HepG2 (cell line): Measurements from ENCODE around the gene TMEM231. TPM values are rescaled to one million over a fixed set of nuclear protein-coding genes. Genes with fewer than 3 reads are reported as not detected.

ENCODE experiments used
- ATAC-seq: fragments of 200-7000 bp; cut with Tn5 transposase; 3 replicates; pipeline ENCODE4 v1.9.1; 2020; ENCODE audit warnings: mild to moderate bottlenecking, moderate library complexity
- BruUV-seq: library from RNA; stranded (reverse); fragments of 400-500 nt; replicated peaks from 2 replicates; lab custom pipeline; 2021; lab: Mats Ljungman, UMichigan
- CTCF ChIA-PET: fragments of 300-600 bp; formaldehyde crosslinking; extraction: SDS; loops from one replicate; lab custom pipeline; 2021; ENCODE audit warnings: low total read pairs, inconsistent platforms, low intra/inter-chr PET ratio; lab: Yijun Ruan, JAX
- POLR2A ChIA-PET: fragments of 350-600 bp; sonication (Branson Sonifier 250); formaldehyde crosslinking; loops from one replicate; lab custom pipeline; 2020; ENCODE audit warnings: antibody characterized with exemption, inconsistent platforms; lab: Yijun Ruan, JAX
- DNase-seq: peaks from one replicate; pipeline ENCODE4 v3.0.0-alpha.2; 2015; ENCODE audit warnings: low spot score
- FAIRE-seq: peaks from 3 replicates; lab custom pipeline; 2011; peaks lifted over from hg19 to GRCh38; lab: Jason Lieb, UNC
- H2AFZ ChIP-seq: one replicate; pipeline ENCODE4 v1.6.1; 2011; ENCODE audit warnings: low read length, inconsistent platforms
- H3K27ac ChIP-seq: fragments of 300-600 bp; 3 replicates; pipeline ENCODE4 v1.8.0; 2011; ENCODE audit warnings: mixed run types, mild to moderate bottlenecking, mixed read lengths, low read length, inconsistent platforms; ENCODE audit not compliant: insufficient read depth; ENCODE audit errors: extremely low read length
- H3K27me3 ChIP-seq, 2 experiments: fragments of 200-600 bp in 1 of 2; 2 replicates in 1 of 2; 3 replicates in 1 of 2; pipeline versions ENCODE4 v1.6.0 to v1.8.0; 2011; ENCODE audit warnings: low read length in 2 of 2, mild to moderate bottlenecking in 2 of 2, moderate library complexity in 2 of 2, inconsistent platforms in 1 of 2; ENCODE audit not compliant: insufficient read depth in 2 of 2, control insufficient read depth in 1 of 2
- H3K36me3 ChIP-seq, 2 experiments: fragments of 200-600 bp in 1 of 2; replicated peaks in 1 of 2; 2 replicates in 1 of 2; 3 replicates in 1 of 2; pipeline versions ENCODE4 v1.5.1 to v1.8.0; 2011; ENCODE audit warnings: low read length in 2 of 2, inconsistent platforms in 1 of 2; ENCODE audit not compliant: insufficient read depth in 2 of 2, control insufficient read depth in 1 of 2
- H3K4me1 ChIP-seq: 2 replicates; pipeline ENCODE4 v1.5.1; 2012; ENCODE audit warnings: low read length, inconsistent platforms; ENCODE audit not compliant: insufficient read depth
- H3K4me2 ChIP-seq: 2 replicates; pipeline ENCODE4 v1.6.0; 2011; ENCODE audit warnings: low read depth, low read length, inconsistent platforms
- H3K4me3 ChIP-seq, 3 experiments: fragments of 200-600 bp in 1 of 3; sonication (generic), shearing (Covaris generic) in 1 of 3; replicated peaks in 1 of 3; 2 replicates each; pipeline ENCODE4 v1.5.1; 2011 to 2016; ENCODE audit warnings: low read length in 3 of 3, inconsistent platforms in 2 of 3, low read depth in 2 of 3, mild to moderate bottlenecking in 2 of 3, control low read depth in 1 of 3, mixed read lengths in 1 of 3; ENCODE audit not compliant: insufficient read depth in 1 of 3
- H3K79me2 ChIP-seq: one replicate; pipeline ENCODE4 v1.6.1; 2011; ENCODE audit warnings: low read length, inconsistent platforms; ENCODE audit not compliant: insufficient read depth
- H3K9ac ChIP-seq: 2 replicates; pipeline ENCODE4 v1.6.0; 2011; ENCODE audit warnings: mild to moderate bottlenecking, low read depth, low read length, inconsistent platforms; ENCODE audit not compliant: insufficient read depth
- H3K9me3 ChIP-seq: 2 replicates; pipeline ENCODE4 v1.5.1; 2012; ENCODE audit warnings: mild to moderate bottlenecking, low read length
- H4K20me1 ChIP-seq: 2 replicates; pipeline ENCODE4 v1.6.0; 2011; ENCODE audit warnings: inconsistent platforms, mild to moderate bottlenecking, low read length, moderate library complexity; ENCODE audit not compliant: insufficient read depth
- CEBPB ChIP-seq: IDR thresholded peaks from 2 replicates; pipeline ENCODE4 v1.6.1; 2011; ENCODE audit warnings: low read depth, low read length, improper control_type of control experiment, borderline replicate concordance
- GATAD2A ChIP-seq: IDR thresholded peaks from 2 replicates; pipeline ENCODE4 v1.6.1; 2016
- NAIF1 ChIP-seq: sonication (generic); formaldehyde crosslinking; IDR thresholded peaks from 2 replicates; pipeline ENCODE4 v1.5.0; 2020; ENCODE audit warnings: mild to moderate bottlenecking, missing genetic modification reagents, borderline replicate concordance
- ZNF343 ChIP-seq: sonication (generic); formaldehyde crosslinking; IDR thresholded peaks from 2 replicates; pipeline ENCODE4 v1.4.0; 2020; ENCODE audit warnings: mild to moderate bottlenecking, missing genetic modification reagents
- ZNF432 ChIP-seq: sonication (generic); formaldehyde crosslinking; IDR thresholded peaks from 2 replicates; pipeline ENCODE4 v1.5.0; 2020; ENCODE audit warnings: missing genetic modification reagents, mild to moderate bottlenecking, borderline replicate concordance
- ZNF761 ChIP-seq: sonication (generic); formaldehyde crosslinking; conservative IDR thresholded peaks from 2 replicates; pipeline ENCODE4 v1.4.0; 2020; ENCODE audit warnings: mild to moderate bottlenecking, missing genetic modification reagents
- WGBS: methylation state at CpG from one replicate; pipeline ENCODE4 v1.1.6; 2017; ENCODE audit warnings: low lambda C conversion rate; 5-methylcytosine and 5-hydroxymethylcytosine counted together
- in situ Hi-C: cut with HindIII; loops from 2 replicates; pipeline ENCODE4 v1.10.0; 2017; ENCODE audit warnings: low pct_unique_long_range_greater_than_20kb; ENCODE audit not compliant: extremely low pct_ligation_motif_present
- intact Hi-C: fragments of 100-400 bp; cut with micrococcal nuclease; formaldehyde crosslinking; loops from one replicate; pipeline ENCODE4 v1.10.0; 2022; ENCODE audit not compliant: unreplicated experiment
- polyA plus RNA-seq, 8 experiments: library from polyadenylated mRNA; depleted of rRNA in 3 of 8; stranded (reverse) in 7 of 8; unstranded in 1 of 8; fragments of >200 nt; fragmentation: Illumina TruSeq in 4 of 8; extraction: Trizol in 4 of 8; gene quantifications; 2 replicates each; pipeline versions ENCODE4 v1.2.1 to v1.2.3, GENCODE V29; 2011 to 2016; ENCODE audit warnings: low read depth in 4 of 8, missing spikeins in 1 of 8, mixed read lengths in 1 of 8; ENCODE audit not compliant: insufficient read depth in 1 of 8
- total RNA-seq, 5 experiments: library from RNA; depleted of rRNA; stranded (reverse); fragments of >200 nt; fragmentation: Illumina TruSeq; extraction: Trizol; gene quantifications; 2 replicates each; pipeline ENCODE4 v1.2.3, GENCODE V29; 2016; ENCODE audit warnings: low read depth in 1 of 5

TMEM231 gene
- total and polyA plus RNA-seq, 2 of the 13 experiments (the other 11 are each of a cell fraction or from before 2014, with no cell fraction given) = 3.5 to 7.4 TPM

GRCh38 chr16:75570396-75571065 is 14.5 kb upstream of the TMEM231 start:
- Histone ChIP-seq H3K9ac (no peak overlapping the region), H2AFZ (no peak overlapping the region), H3K4me3 (no peak overlapping the region), H3K79me2 (peaks cover 13% of the 10 kb centered on the region), H3K27me3 (no peaks in the 10 kb centered on the region; a peak in 1 of 5 replicates), H3K4me2 (no peak overlapping the region), H3K4me1 (peaks cover 18% of the 10 kb centered on the region), H3K36me3 (peaks cover 21 to 65% of the 10 kb centered on the region in 2 experiments), H3K27ac (no peak overlapping the region), H3K9me3 (no peaks in the 10 kb centered on the region), H4K20me1 (peaks cover 13% of the 10 kb centered on the region; the same call in 1 of the 2 replicates)
- no TSS peak for BruUV-seq
- TF ChIP-seq ZNF761 (CRISPR knock-in tag) = no peak
- no peak for TF ChIP-seq CEBPB
- no peak for TF ChIP-seq NAIF1 (CRISPR knock-in tag)
- DNase-seq (no peak), ATAC-seq (no peak), FAIRE-seq (no peak)
- CTCF ChIA-PET = no interaction called here
- 87% methylated on average over 5 of the region's 5 CpGs for WGBS
- intact Hi-C loops (no loop called here), in situ Hi-C loops (no loop called here)
- POLR2A ChIA-PET = no interaction called here

GRCh38 chr16:75567911-75568310 is 11.9 kb upstream of the TMEM231 start:
- CTCF ChIA-PET = no interaction called here
- Histone ChIP-seq H3K4me3 (no peak overlapping the region), H3K9me3 (no peaks in the 10 kb centered on the region), H3K27me3 (peaks cover 0 to 4% of the 10 kb centered on the region in 2 experiments; a peak in 2 of 5 replicates), H3K36me3 (peaks cover 16 to 44% of the 10 kb centered on the region in 2 experiments), H3K27ac (no peak overlapping the region), H3K4me1 (peaks cover 28% of the 10 kb centered on the region), H4K20me1 (peaks cover 13% of the 10 kb centered on the region; the same call in 1 of the 2 replicates), H2AFZ (no peak overlapping the region), H3K4me2 (peak overlapping the region; percentile 96; the same call in 1 of the 2 replicates), H3K79me2 (peaks cover 13% of the 10 kb centered on the region), H3K9ac (no peak overlapping the region)
- no peak for ATAC-seq
- WGBS = 93% methylated on average over 4 of the region's 4 CpGs
- no peak for FAIRE-seq
- BruUV-seq = no TSS peak
- TF ChIP-seq ZNF432 (CRISPR knock-in tag) = no peak
- no peak for TF ChIP-seq GATAD2A (CRISPR knock-in tag)
- no peak for TF ChIP-seq ZNF343 (CRISPR knock-in tag)
- POLR2A ChIA-PET = no interaction called here
- DNase-seq = no peak
- intact Hi-C loops = loop anchor here (5.0 kb wide), 2 partner anchors 51 to 79 kb away; partner anchors contain the start of genes KARS1 and TERF2IP
- in situ Hi-C loops = no loop called here
